ENCODE measurements around the gene CFAP251.
A peak's percentile ranks its signal among the peaks of the same experiment; 100 is the strongest.
"Not testable (repeated sequence)": the region's sequence is repeated elsewhere in the genome, so short reads cannot be mapped to it uniquely, and the experiment has no call there.

CFAP251 gene

GRCh38 chr12:121911824-121912585 is 6.4 kb upstream of the CFAP251 start:
- DNase-seq = peak; percentile 64

- no peak for DNase-seq
Measured at GRCh38 chr12:121915841-121916321, 2.5 kb upstream of the CFAP251 start.

- DNase-seq = no peak
Measured at GRCh38 chr12:121916719-121917118, 1.7 kb upstream of the CFAP251 start.

GRCh38 chr12:121918679-121919038 is 267 bp downstream of the CFAP251 start:
- DNase-seq = peak; percentile 8

GRCh38 chr12:121921066-121921465 is 2.7 kb downstream of the CFAP251 start:
- DNase-seq = no peak

- no peak for DNase-seq
Measured at GRCh38 chr12:121925358-121925695, 6.9 kb downstream of the CFAP251 start.

- DNase-seq = no peak
Measured at GRCh38 chr12:121926874-121927706, 8.7 kb downstream of the CFAP251 start.

GRCh38 chr12:121927813-121928212 is 9.4 kb downstream of the CFAP251 start:
- DNase-seq = no peak

GRCh38 chr12:121929545-121929944 is 11.2 kb downstream of the CFAP251 start:
- not testable (repeated sequence) for DNase-seq

- DNase-seq = no peak
Measured at GRCh38 chr12:121930862-121931261, 12.5 kb downstream of the CFAP251 start.

GRCh38 chr12:121932176-121932536 is 13.8 kb downstream of the CFAP251 start:
- no peak for DNase-seq

- no peak for DNase-seq
Measured at GRCh38 chr12:121932914-121933521, 14.6 kb downstream of the CFAP251 start.

GRCh38 chr12:121933522-121934308 is 15.3 kb downstream of the CFAP251 start:
- no peak for DNase-seq

GRCh38 chr12:121934309-121934664 is 15.9 kb downstream of the CFAP251 start:
- DNase-seq = no peak

- no peak for DNase-seq
Measured at GRCh38 chr12:121937654-121938053, 19.3 kb downstream of the CFAP251 start.

GRCh38 chr12:121939186-121939585 is 20.8 kb downstream of the CFAP251 start:
- DNase-seq = no peak

GRCh38 chr12:121939992-121940766 is 21.8 kb downstream of the CFAP251 start:
- DNase-seq = no peak

- no peak for DNase-seq
Measured at GRCh38 chr12:121942145-121942718, 23.8 kb downstream of the CFAP251 start.

GRCh38 chr12:121943926-121944325 is 25.5 kb downstream of the CFAP251 start:
- no peak for DNase-seq

GRCh38 chr12:121946313-121947025 is 28.1 kb downstream of the CFAP251 start:
- no peak for DNase-seq

- DNase-seq = no peak
Measured at GRCh38 chr12:121947981-121948380, 29.6 kb downstream of the CFAP251 start.

Measured in activated CD4-positive, alpha-beta T cell treated with anti-CD3 and anti-CD28 coated beads, Interleukin-2, Interleukin-6, amounts not matched to agents 100 ng/mL and 50 ng/mL, durations not matched to agents 16 hours and 8 hours (primary cell).